Endothelial cell of umbilical vein (primary cell): Measurements from ENCODE around the gene LIG4. TPM values are rescaled to one million over a fixed set of nuclear protein-coding genes. Genes with fewer than 3 reads are reported as not detected.

ENCODE experiments used
- BruUV-seq: library from RNA; stranded (reverse); fragments of 400-500 nt; replicated peaks from 2 replicates; lab custom pipeline; 2021; lab: Mats Ljungman, UMichigan
- CTCF ChIA-PET: fragments of 300-600, 350-600 bp; sonication (Branson Sonifier 250); formaldehyde crosslinking; loops from one replicate; lab custom pipeline; 2021; ENCODE audit warnings: antibody characterized with exemption, inconsistent platforms; lab: Charles Lee
- POLR2A ChIA-PET: fragments of 300-600, 350-600 bp; sonication (Branson Sonifier 250); formaldehyde crosslinking; loops from one replicate; lab custom pipeline; 2021; ENCODE audit warnings: antibody characterized with exemption, inconsistent platforms; lab: Charles Lee
- DNase-seq: peaks from one replicate; pipeline ENCODE4 v3.0.0-alpha.2; 2011; ENCODE audit warnings: low read depth, low spot score
- FAIRE-seq: peaks from 2 replicates; lab custom pipeline; 2011; peaks lifted over from hg19 to GRCh38; lab: Jason Lieb, UNC
- H2AFZ ChIP-seq: 2 replicates; pipeline ENCODE4 v1.6.0; 2012; ENCODE audit warnings: low read depth, low read length, control low read depth, inconsistent platforms
- H3K27ac ChIP-seq: 2 replicates; pipeline ENCODE4 v1.5.1; 2011; ENCODE audit warnings: low read depth, mild to moderate bottlenecking, control low read depth, low read length, moderate library complexity; ENCODE audit not compliant: insufficient read depth
- H3K27me3 ChIP-seq, 2 experiments: 2 replicates each; pipeline versions ENCODE4 v1.6.0 to v1.6.1; 2011; ENCODE audit warnings: low read length in 2 of 2, mixed read lengths in 1 of 2; ENCODE audit not compliant: control insufficient read depth in 2 of 2, insufficient read depth in 2 of 2
- H3K36me3 ChIP-seq, 2 experiments: 2 replicates in 1 of 2; 3 replicates in 1 of 2; pipeline ENCODE4 v1.5.1; 2011; ENCODE audit warnings: low read length in 2 of 2, mild to moderate bottlenecking in 1 of 2, moderate library complexity in 1 of 2; ENCODE audit not compliant: control insufficient read depth in 2 of 2, insufficient read depth in 2 of 2; ENCODE audit errors: extremely low read depth in 1 of 2
- H3K4me1 ChIP-seq: 3 replicates; pipeline ENCODE4 v1.5.1; 2011; ENCODE audit warnings: mild to moderate bottlenecking, low read length; ENCODE audit not compliant: control insufficient read depth, insufficient read depth; ENCODE audit errors: extremely low read depth
- H3K4me2 ChIP-seq: 2 replicates; pipeline ENCODE4 v1.6.1; 2011; ENCODE audit warnings: low read length, control low read depth, mixed read lengths; ENCODE audit not compliant: insufficient read depth
- H3K4me3 ChIP-seq, 3 experiments: fragments of 200-600 bp in 1 of 3; sonication (generic), shearing (Covaris generic) in 1 of 3; replicated peaks in 1 of 3; 2 replicates each; pipeline ENCODE4 v1.5.1; 2011 to 2016; ENCODE audit warnings: control low read depth in 3 of 3, low read length in 3 of 3, mild to moderate bottlenecking in 2 of 3, inconsistent platforms in 1 of 3, low read depth in 1 of 3, moderate library complexity in 1 of 3; ENCODE audit not compliant: insufficient read depth in 1 of 3
- H3K79me2 ChIP-seq: 2 replicates; pipeline ENCODE4 v1.6.0; 2012; ENCODE audit warnings: low read length, inconsistent platforms; ENCODE audit not compliant: control insufficient read depth, insufficient read depth
- H3K9ac ChIP-seq: replicated peaks from 2 replicates; pipeline ENCODE3; 2011; ENCODE audit warnings: low read length, control low read depth; ENCODE audit not compliant: insufficient read depth; ENCODE audit errors: extremely low read depth
- H3K9me1 ChIP-seq: replicated peaks from 3 replicates; pipeline ENCODE4 v1.6.0; 2011; ENCODE audit warnings: mild to moderate bottlenecking, low read length; ENCODE audit not compliant: control insufficient read depth, insufficient read depth; ENCODE audit errors: extremely low read depth
- H3K9me3 ChIP-seq: replicated peaks from 2 replicates; pipeline ENCODE4 v1.5.1; 2012; ENCODE audit warnings: low read length, inconsistent platforms; ENCODE audit not compliant: control insufficient read depth, insufficient read depth
- H4K20me1 ChIP-seq: replicated peaks from 2 replicates; pipeline ENCODE3; 2011; ENCODE audit warnings: mild to moderate bottlenecking, low read length; ENCODE audit not compliant: control insufficient read depth, insufficient read depth; ENCODE audit errors: extremely low read depth
- CTCF ChIP-seq, 2 donors: IDR thresholded peaks; 1 replicate in 1 of 2; 2 replicates in 1 of 2; pipeline ENCODE4 v1.5.1; 2011; ENCODE audit warnings: low read length in 2 of 2, mild to moderate bottlenecking in 2 of 2, moderate library complexity in 2 of 2, control low read depth in 1 of 2, inconsistent platforms in 1 of 2, low read depth in 1 of 2; ENCODE audit not compliant: insufficient read depth in 1 of 2; ENCODE audit errors: extremely low read depth in 1 of 2
- EZH2 ChIP-seq: IDR thresholded peaks from 2 replicates; pipeline ENCODE4 v1.6.1; 2012; ENCODE audit warnings: borderline replicate concordance, low read depth, mild to moderate bottlenecking, moderate library complexity, low read length, inconsistent platforms; ENCODE audit not compliant: severe bottlenecking
- FOS ChIP-seq: IDR thresholded peaks from 2 replicates; pipeline ENCODE4 v1.6.1; 2011; ENCODE audit warnings: mild to moderate bottlenecking, low read length, moderate library complexity, borderline replicate concordance; ENCODE audit not compliant: insufficient read depth
- GATA2 ChIP-seq: IDR thresholded peaks from 2 replicates; pipeline ENCODE4 v1.7.0; 2011; ENCODE audit warnings: low read depth, mild to moderate bottlenecking, moderate library complexity, mixed read lengths, low read length; ENCODE audit not compliant: insufficient read length, insufficient read depth
- JUN ChIP-seq: IDR thresholded peaks from 2 replicates; pipeline ENCODE4 v1.6.1; 2011; ENCODE audit warnings: borderline replicate concordance, low read depth; ENCODE audit not compliant: insufficient read length, insufficient read depth
- MAX ChIP-seq: IDR thresholded peaks from 2 replicates; pipeline ENCODE4 v1.6.1; 2011; ENCODE audit not compliant: insufficient read depth, insufficient read length
- MYC ChIP-seq: IDR thresholded peaks from one replicate; pipeline ENCODE4 v1.6.1; 2011; ENCODE audit warnings: mild to moderate bottlenecking, low read depth, low read length
- POLR2A ChIP-seq: IDR thresholded peaks from 2 replicates; pipeline ENCODE4 v1.6.1; 2012; ENCODE audit warnings: low read depth, mild to moderate bottlenecking, control low read depth, low read length
- POLR2AphosphoS5 ChIP-seq: IDR thresholded peaks from 2 replicates; pipeline ENCODE4 v1.6.1; 2012; ENCODE audit warnings: low read depth, mild to moderate bottlenecking, control low read depth, low read length, moderate library complexity; ENCODE audit not compliant: insufficient read depth
- dilution Hi-C: fragments of 300-500 bp; cut with MboI; formaldehyde crosslinking; loops from one replicate; pipeline ENCODE4 v1.15.0; 2019; ENCODE audit warnings: low sequenced_read_pairs; ENCODE audit not compliant: extremely low pct_ligation_motif_present
- intact Hi-C: fragments of 100-400 bp; cut with micrococcal nuclease; formaldehyde crosslinking; loops from one replicate; pipeline ENCODE4 v1.10.0; 2022
- polyA plus RNA-seq, 4 experiments: library from polyadenylated mRNA; depleted of rRNA in 3 of 4; stranded (reverse) in 3 of 4; unstranded in 1 of 4; fragments of >200 nt; gene quantifications; 2 replicates each; pipeline versions ENCODE4 v1.2.1 to v1.2.3, GENCODE V29; 2011 to 2012; ENCODE audit warnings: missing spikeins in 1 of 4
- total RNA-seq: library from RNA; stranded (reverse); gene quantifications from 2 replicates; pipeline ENCODE4 v1.2.3, GENCODE V29; 2021

LIG4 gene
- total and polyA plus RNA-seq, 2 donors (not counting 3 experiments of a cell fraction or from before 2014, with no cell fraction given): 3.0 to 9.2 TPM

GRCh38 chr13:108185223-108185622, 30.1 kb downstream of the LIG4 start:
- ChIA-PET POLR2A (no interaction called here), CTCF (no interaction called here)
- Histone ChIP-seq H3K36me3 (no peaks in the 10 kb centered on the region), H2AFZ (no peak overlapping the region), H3K79me2 (no peaks in the 10 kb centered on the region), H3K27me3 (peaks cover 0 to 3% of the 10 kb centered on the region in 2 experiments), H3K4me1 (no peaks in the 10 kb centered on the region), H3K4me3 (no peak overlapping the region), H3K9me3 (no peaks in the 10 kb centered on the region), H3K4me2 (no peak overlapping the region), H3K9ac (no peak overlapping the region), H3K9me1 (no peaks in the 10 kb centered on the region), H4K20me1 (no peaks in the 10 kb centered on the region), H3K27ac (no peak overlapping the region)
- no TSS peak for BruUV-seq
- TF ChIP-seq MAX (no peak), JUN (no peak), MYC (no peak), POLR2A (no peak), EZH2 (no peak), POLR2AphosphoS5 (no peak), FOS (no peak)
- DNase-seq: no peak
- dilution Hi-C loops: no loop called here
- intact Hi-C loops: no loop called here
- FAIRE-seq: no peak

- H3K27ac ChIP-seq: no peak overlapping the region
- H3K9me1 ChIP-seq: no peaks in the 10 kb centered on the region
- FAIRE-seq (no peak), DNase-seq (no peak)
- no peaks in the 10 kb centered on the region for H3K9me3 ChIP-seq
- no peaks in the 10 kb centered on the region for H3K36me3 ChIP-seq
- H3K27me3 ChIP-seq: peaks cover 0 to 3% of the 10 kb centered on the region in 2 experiments
- intact Hi-C loops: no loop called here
- no peak overlapping the region for H3K4me3 ChIP-seq
- H3K9ac ChIP-seq: no peak overlapping the region
- dilution Hi-C loops: no loop called here
- ChIA-PET CTCF (interaction anchor here (1.3 kb wide), 1 partner anchor 27 kb away, joined by 4 read pairs; no protein-coding TSS in a partner anchor), POLR2A (no interaction called here)
- BruUV-seq: no TSS peak
- H2AFZ ChIP-seq: no peak overlapping the region
- no peaks in the 10 kb centered on the region for H3K4me1 ChIP-seq
- no peak overlapping the region for H3K4me2 ChIP-seq
- TF ChIP-seq GATA2: no peak
- TF ChIP-seq EZH2: no peak
- TF ChIP-seq POLR2AphosphoS5: no peak
- TF ChIP-seq POLR2A: no peak
- TF ChIP-seq CTCF (IDR thresholded peaks at IDR 0.05; ENCODE audit: extremely low read depth in 1 of 2, insufficient read depth in 1 of 2, low read depth in 1 of 2, low read length in 2 of 2): no peak
- H4K20me1 ChIP-seq: no peaks in the 10 kb centered on the region
- H3K79me2 ChIP-seq: no peaks in the 10 kb centered on the region
Measured at GRCh38 chr13:108182652-108183051, 32.7 kb downstream of the LIG4 start.
